ENCODE results near the gene METTL4.

Gene METTL4

DNA sequence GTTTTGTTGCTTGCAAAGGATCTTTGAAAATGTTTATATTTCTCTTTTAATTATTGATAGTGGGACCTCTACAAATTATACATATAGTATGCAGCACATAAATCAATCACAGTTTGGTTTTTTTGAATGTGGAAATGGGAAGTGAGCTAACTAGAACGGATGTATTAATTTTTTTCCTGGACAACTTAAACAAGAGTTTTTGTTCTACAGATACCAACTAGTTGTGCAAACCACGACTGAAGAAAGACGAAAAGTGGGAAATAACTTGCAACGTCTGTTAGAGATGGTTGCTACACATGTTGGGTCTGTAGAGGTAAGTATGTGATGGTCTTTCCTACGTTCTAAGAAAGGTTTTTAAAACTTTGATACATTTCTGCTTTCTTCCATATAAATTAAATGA is 39.2 kb upstream of the METTL4 start:
- TF ChIP-seq ZNF8 (CRISPR knock-in tag; IDR thresholded peaks at IDR 0.05) = no peak
- TF ChIP-seq, protein P1, sequence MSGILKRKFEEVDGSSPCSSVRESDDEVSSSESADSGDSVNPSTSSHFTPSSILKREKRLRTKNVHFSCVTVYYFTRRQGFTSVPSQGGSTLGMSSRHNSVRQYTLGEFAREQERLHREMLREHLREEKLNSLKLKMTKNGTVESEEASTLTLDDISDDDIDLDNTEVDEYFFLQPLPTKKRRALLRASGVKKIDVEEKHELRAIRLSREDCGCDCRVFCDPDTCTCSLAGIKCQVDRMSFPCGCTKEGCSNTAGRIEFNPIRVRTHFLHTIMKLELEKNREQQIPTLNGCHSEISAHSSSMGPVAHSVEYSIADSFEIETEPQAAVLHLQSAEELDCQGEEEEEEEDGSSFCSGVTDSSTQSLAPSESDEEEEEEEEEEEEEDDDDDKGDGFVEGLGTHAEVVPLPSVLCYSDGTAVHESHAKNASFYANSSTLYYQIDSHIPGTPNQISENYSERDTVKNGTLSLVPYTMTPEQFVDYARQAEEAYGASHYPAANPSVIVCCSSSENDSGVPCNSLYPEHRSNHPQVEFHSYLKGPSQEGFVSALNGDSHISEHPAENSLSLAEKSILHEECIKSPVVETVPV (CRISPR knock-in tag; IDR thresholded peaks at IDR 0.05) = no peak
- no peak for TF ChIP-seq SNAI2 (CRISPR knock-in tag; IDR thresholded peaks at IDR 0.05)
- TF ChIP-seq ZNF70 (CRISPR knock-in tag; IDR thresholded peaks at IDR 0.05) = no peak
- TF ChIP-seq CREB5 (CRISPR knock-in tag; IDR thresholded peaks at IDR 0.05; ENCODE audit: low read depth) = no peak
- no peak for TF ChIP-seq TCF4 (CRISPR knock-in tag; IDR thresholded peaks at IDR 0.05; ENCODE audit: borderline replicate concordance)
- TF ChIP-seq, protein P2, sequence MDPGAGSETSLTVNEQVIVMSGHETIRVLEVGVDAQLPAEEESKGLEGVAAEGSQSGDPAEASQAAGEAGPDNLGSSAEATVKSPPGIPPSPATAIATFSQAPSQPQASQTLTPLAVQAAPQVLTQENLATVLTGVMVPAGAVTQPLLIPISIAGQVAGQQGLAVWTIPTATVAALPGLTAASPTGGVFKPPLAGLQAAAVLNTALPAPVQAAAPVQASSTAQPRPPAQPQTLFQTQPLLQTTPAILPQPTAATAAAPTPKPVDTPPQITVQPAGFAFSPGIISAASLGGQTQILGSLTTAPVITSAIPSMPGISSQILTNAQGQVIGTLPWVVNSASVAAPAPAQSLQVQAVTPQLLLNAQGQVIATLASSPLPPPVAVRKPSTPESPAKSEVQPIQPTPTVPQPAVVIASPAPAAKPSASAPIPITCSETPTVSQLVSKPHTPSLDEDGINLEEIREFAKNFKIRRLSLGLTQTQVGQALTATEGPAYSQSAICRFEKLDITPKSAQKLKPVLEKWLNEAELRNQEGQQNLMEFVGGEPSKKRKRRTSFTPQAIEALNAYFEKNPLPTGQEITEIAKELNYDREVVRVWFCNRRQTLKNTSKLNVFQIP (CRISPR knock-in tag; IDR thresholded peaks at IDR 0.05; ENCODE audit: borderline replicate concordance, low read depth) = no peak
- no peak for TF ChIP-seq ARNTL (CRISPR knock-in tag; IDR thresholded peaks at IDR 0.05; ENCODE audit: borderline replicate concordance, low read depth)
- TF ChIP-seq OSR1 (CRISPR knock-in tag; IDR thresholded peaks at IDR 0.05) = no peak
- TF ChIP-seq ZC3H10 (CRISPR knock-in tag; IDR thresholded peaks at IDR 0.05) = no peak
- no peak for TF ChIP-seq BACH2 (CRISPR knock-in tag; IDR thresholded peaks at IDR 0.05; ENCODE audit: borderline replicate concordance)
- no peak for TF ChIP-seq CSDC2 (CRISPR knock-in tag; IDR thresholded peaks at IDR 0.05)
- TF ChIP-seq RARB (CRISPR knock-in tag; IDR thresholded peaks at IDR 0.05) = no peak
- no peak for TF ChIP-seq GLIS3 (CRISPR knock-in tag; IDR thresholded peaks at IDR 0.05)
- no peak for ATAC-seq

- no peak for ATAC-seq
- no peak for TF ChIP-seq ZFP3 (CRISPR knock-in tag; IDR thresholded peaks at IDR 0.05)
- TF ChIP-seq, protein P1 (CRISPR knock-in tag; IDR thresholded peaks at IDR 0.05) = no peak
- TF ChIP-seq ARNTL (CRISPR knock-in tag; IDR thresholded peaks at IDR 0.05; ENCODE audit: borderline replicate concordance, low read depth) = no peak
- TF ChIP-seq PPARA (CRISPR knock-in tag; IDR thresholded peaks at IDR 0.05; ENCODE audit: borderline replicate concordance) = no peak
- TF ChIP-seq BACH2 (CRISPR knock-in tag; IDR thresholded peaks at IDR 0.05; ENCODE audit: borderline replicate concordance) = no peak
- TF ChIP-seq, protein P2 (CRISPR knock-in tag; IDR thresholded peaks at IDR 0.05; ENCODE audit: borderline replicate concordance, low read depth) = no peak
- TF ChIP-seq ZNF8 (CRISPR knock-in tag; IDR thresholded peaks at IDR 0.05) = no peak
- TF ChIP-seq GLIS3 (CRISPR knock-in tag; IDR thresholded peaks at IDR 0.05) = no peak
- TF ChIP-seq ZFP30 (CRISPR knock-in tag; IDR thresholded peaks at IDR 0.05) = no peak
- no peak for TF ChIP-seq ZC3H10 (CRISPR knock-in tag; IDR thresholded peaks at IDR 0.05)
- no peak for TF ChIP-seq CREB5 (CRISPR knock-in tag; IDR thresholded peaks at IDR 0.05; ENCODE audit: low read depth)
- TF ChIP-seq, protein P3, sequence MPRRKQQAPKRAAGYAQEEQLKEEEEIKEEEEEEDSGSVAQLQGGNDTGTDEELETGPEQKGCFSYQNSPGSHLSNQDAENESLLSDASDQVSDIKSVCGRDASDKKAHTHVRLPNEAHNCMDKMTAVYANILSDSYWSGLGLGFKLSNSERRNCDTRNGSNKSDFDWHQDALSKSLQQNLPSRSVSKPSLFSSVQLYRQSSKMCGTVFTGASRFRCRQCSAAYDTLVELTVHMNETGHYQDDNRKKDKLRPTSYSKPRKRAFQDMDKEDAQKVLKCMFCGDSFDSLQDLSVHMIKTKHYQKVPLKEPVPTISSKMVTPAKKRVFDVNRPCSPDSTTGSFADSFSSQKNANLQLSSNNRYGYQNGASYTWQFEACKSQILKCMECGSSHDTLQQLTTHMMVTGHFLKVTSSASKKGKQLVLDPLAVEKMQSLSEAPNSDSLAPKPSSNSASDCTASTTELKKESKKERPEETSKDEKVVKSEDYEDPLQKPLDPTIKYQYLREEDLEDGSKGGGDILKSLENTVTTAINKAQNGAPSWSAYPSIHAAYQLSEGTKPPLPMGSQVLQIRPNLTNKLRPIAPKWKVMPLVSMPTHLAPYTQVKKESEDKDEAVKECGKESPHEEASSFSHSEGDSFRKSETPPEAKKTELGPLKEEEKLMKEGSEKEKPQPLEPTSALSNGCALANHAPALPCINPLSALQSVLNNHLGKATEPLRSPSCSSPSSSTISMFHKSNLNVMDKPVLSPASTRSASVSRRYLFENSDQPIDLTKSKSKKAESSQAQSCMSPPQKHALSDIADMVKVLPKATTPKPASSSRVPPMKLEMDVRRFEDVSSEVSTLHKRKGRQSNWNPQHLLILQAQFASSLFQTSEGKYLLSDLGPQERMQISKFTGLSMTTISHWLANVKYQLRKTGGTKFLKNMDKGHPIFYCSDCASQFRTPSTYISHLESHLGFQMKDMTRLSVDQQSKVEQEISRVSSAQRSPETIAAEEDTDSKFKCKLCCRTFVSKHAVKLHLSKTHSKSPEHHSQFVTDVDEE (CRISPR knock-in tag; IDR thresholded peaks at IDR 0.05) = no peak
Measured at GRCh38 chr18:2609604-2610003, 38.3 kb upstream of the METTL4 start.
